ENCODE data around the gene PFKFB3.
"Not testable (repeated sequence)": the region's sequence is repeated elsewhere in the genome, so short reads cannot be mapped to it uniquely, and the experiment has no call there.

Gene PFKFB3

GRCh38 chr10:6177880-6178281 lies 24.9 kb upstream of the PFKFB3 start:
- DNase-seq = no peak

GRCh38 chr10:6178581-6178980 lies 24.2 kb upstream of the PFKFB3 start:
- DNase-seq = no peak

GRCh38 chr10:6179078-6179477 lies 23.7 kb upstream of the PFKFB3 start:
- no peak for DNase-seq

GRCh38 chr10:6180480-6181110 lies 22.1 kb upstream of the PFKFB3 start:
- DNase-seq = no peak

GRCh38 chr10:6181249-6181648 lies 21.5 kb upstream of the PFKFB3 start:
- no peak for DNase-seq

GRCh38 chr10:6182454-6183098 lies 20.2 kb upstream of the PFKFB3 start:
- DNase-seq = no peak

GRCh38 chr10:6185039-6185716 lies 17.6 kb upstream of the PFKFB3 start:
- no peak for DNase-seq

GRCh38 chr10:6186894-6187256 lies 15.9 kb upstream of the PFKFB3 start:
- DNase-seq = no peak

GRCh38 chr10:6187278-6187677 lies 15.5 kb upstream of the PFKFB3 start:
- DNase-seq = no peak

- DNase-seq = not testable (repeated sequence)
These were observed 12.7 kb upstream of the PFKFB3 start for GRCh38 chr10:6190033-6190432.

- DNase-seq = no peak
These were observed 11.6 kb upstream of the PFKFB3 start for GRCh38 chr10:6191147-6191546.

GRCh38 chr10:6191569-6191968 lies 11.2 kb upstream of the PFKFB3 start:
- DNase-seq = no peak

- DNase-seq = not testable (repeated sequence)
These were observed 9.4 kb upstream of the PFKFB3 start for GRCh38 chr10:6193342-6193741.

- DNase-seq = no peak
These were observed 8.4 kb upstream of the PFKFB3 start for GRCh38 chr10:6194311-6194710.

GRCh38 chr10:6195376-6195775 lies 7.4 kb upstream of the PFKFB3 start:
- DNase-seq = no peak

- DNase-seq = no peak
These were observed 6.9 kb upstream of the PFKFB3 start for GRCh38 chr10:6195846-6196245.

- not testable (repeated sequence) for DNase-seq
These were observed 6.2 kb upstream of the PFKFB3 start for GRCh38 chr10:6196524-6196923.

- DNase-seq = no peak
These were observed 5.4 kb upstream of the PFKFB3 start for GRCh38 chr10:6197321-6197720.

GRCh38 chr10:6198171-6198570 lies 4.6 kb upstream of the PFKFB3 start:
- DNase-seq = no peak

- DNase-seq = no peak
These were observed 3.5 kb upstream of the PFKFB3 start for GRCh38 chr10:6199131-6199733.

GRCh38 chr10:6200440-6200733 lies 2.3 kb upstream of the PFKFB3 start:
- no peak for DNase-seq

- peak in 5 of 51 donors; percentile 22 to 63 (median 48) for DNase-seq
These were observed 1.8 kb upstream of the PFKFB3 start for GRCh38 chr10:6200734-6201515.

Data from hypothalamus (tissue), 51 donors.